Neural cell (in vitro differentiated cells): ENCODE results near the gene RALB. TPM values are rescaled to one million over a fixed set of nuclear protein-coding genes. Genes with fewer than 3 reads are reported as not detected.

Source experiments
- H2AFZ ChIP-seq: fragments of 200-600, 300-800 bp; sonication (generic), shearing (Covaris generic); 2 replicates; pipeline ENCODE4 v1.6.0; 2014; ENCODE audit warnings: low read depth, mild to moderate bottlenecking, antibody characterized with exemption, low read length, moderate library complexity
- H3F3A ChIP-seq: fragments of 200-600 bp; shearing (Covaris generic); 2 replicates; pipeline ENCODE4 v1.6.1; 2016; ENCODE audit warnings: mild to moderate bottlenecking, moderate library complexity, mixed read lengths, antibody characterized with exemption, low read length; ENCODE audit not compliant: insufficient read depth, poor library complexity, severe bottlenecking
- H3K27ac ChIP-seq: fragments of 200-600, 300-800 bp; sonication (generic), shearing (Covaris generic); 2 replicates; pipeline ENCODE4 v1.5.1; 2014; ENCODE audit warnings: mild to moderate bottlenecking, low read length, moderate library complexity
- H3K27me3 ChIP-seq: fragments of 300-800, 200-600 bp; sonication (generic), shearing (Covaris generic); 2 replicates; pipeline ENCODE4 v1.6.0; 2014; ENCODE audit warnings: mild to moderate bottlenecking, low read depth, low read length, moderate library complexity; ENCODE audit not compliant: insufficient read depth
- H3K36me3 ChIP-seq: fragments of 300-800, 200-600 bp; sonication (generic), shearing (Covaris generic); 2 replicates; pipeline ENCODE4 v1.5.1; 2014; ENCODE audit warnings: mild to moderate bottlenecking, antibody characterized with exemption, low read length, moderate library complexity; ENCODE audit not compliant: insufficient read depth
- H3K4me2 ChIP-seq: fragments of 300-800, 200-600 bp; sonication (generic), shearing (Covaris generic); 2 replicates; pipeline ENCODE4 v1.6.0; 2014; ENCODE audit warnings: mild to moderate bottlenecking, low read length
- H3K4me3 ChIP-seq: fragments of 300-800, 200-600 bp; sonication (generic), shearing (Covaris generic); 2 replicates; pipeline ENCODE4 v1.5.1; 2014; ENCODE audit warnings: mild to moderate bottlenecking, low read length, moderate library complexity
- H3K79me2 ChIP-seq: fragments of 200-600 bp; shearing (Covaris generic); replicated peaks from 2 replicates; pipeline ENCODE4 v1.6.0; 2014; ENCODE audit warnings: mild to moderate bottlenecking, low read length, moderate library complexity; ENCODE audit not compliant: insufficient read depth
- H3K9ac ChIP-seq: fragments of 300-800, 200-600 bp; sonication (generic), shearing (Covaris generic); 2 replicates; pipeline ENCODE4 v1.6.1; 2016; ENCODE audit warnings: mild to moderate bottlenecking, low read length, mixed read lengths
- H3K9me2 ChIP-seq: fragments of 200-600 bp; shearing (Covaris generic); 2 replicates; pipeline ENCODE4 v1.6.1; 2016; ENCODE audit warnings: mild to moderate bottlenecking, low read length, mixed read lengths; ENCODE audit not compliant: insufficient read depth
- H3K9me3 ChIP-seq: fragments of 200-600, 300-800 bp; sonication (generic), shearing (Covaris generic); 2 replicates; pipeline ENCODE4 v1.6.1; 2016; ENCODE audit warnings: mild to moderate bottlenecking, mixed run types, low read length, moderate library complexity, mixed read lengths
- H4K20me1 ChIP-seq: fragments of 200-600 bp; shearing (Covaris generic); 2 replicates; pipeline ENCODE4 v1.6.1; 2016; ENCODE audit warnings: mild to moderate bottlenecking, mixed run types; ENCODE audit not compliant: insufficient read depth
- EP300 ChIP-seq: fragments of 450-650 bp; conservative IDR thresholded peaks from 2 replicates; pipeline ENCODE4 v1.6.1; 2014; ENCODE audit warnings: antibody characterized with exemption, mild to moderate bottlenecking, moderate library complexity; ENCODE audit not compliant: poor library complexity, severe bottlenecking
- EZH2 ChIP-seq: fragments of 200-600, 300-800 bp; shearing (Covaris generic), sonication (generic); IDR thresholded peaks from 2 replicates; pipeline ENCODE4 v1.6.1; 2014; ENCODE audit warnings: antibody characterized with exemption, low read length, borderline replicate concordance, mild to moderate bottlenecking; ENCODE audit not compliant: insufficient read depth, poor library complexity, severe bottlenecking
- MXI1 ChIP-seq: fragments of 450-650 bp; conservative IDR thresholded peaks from 2 replicates; pipeline ENCODE4 v1.6.1; 2014; ENCODE audit warnings: antibody characterized with exemption, mild to moderate bottlenecking; ENCODE audit not compliant: poor library complexity, severe bottlenecking
- POLR2AphosphoS5 ChIP-seq: IDR thresholded peaks from 2 replicates; pipeline ENCODE4 v1.6.1; 2012
- RAD21 ChIP-seq: fragments of 450-650 bp; conservative IDR thresholded peaks from 2 replicates; pipeline ENCODE4 v1.6.1; 2014; ENCODE audit warnings: antibody characterized with exemption, mild to moderate bottlenecking, moderate library complexity
- SMC3 ChIP-seq: fragments of 450-650 bp; conservative IDR thresholded peaks from 2 replicates; pipeline ENCODE4 v1.6.1; 2014; ENCODE audit warnings: antibody characterized with exemption, mild to moderate bottlenecking, moderate library complexity; ENCODE audit not compliant: poor library complexity
- TAF1 ChIP-seq: IDR thresholded peaks from 2 replicates; pipeline ENCODE4 v1.6.1; 2012; ENCODE audit warnings: low read depth
- polyA plus RNA-seq: library from polyadenylated mRNA; depleted of rRNA; stranded (reverse); fragments of >200 nt; gene quantifications from 2 replicates; pipeline ENCODE4 v1.2.3, GENCODE V29; 2014
- TF ChIP-seq, protein P1 (sequence below): fragments of 450-650 bp; IDR thresholded peaks from 2 replicates; pipeline ENCODE4 v1.5.1; 2014; ENCODE audit warnings: antibody characterized with exemption, mild to moderate bottlenecking, moderate library complexity; ENCODE audit not compliant: poor library complexity, severe bottlenecking
- TF ChIP-seq, protein P2 (sequence below): IDR thresholded peaks from 2 replicates; pipeline ENCODE4 v1.6.1; 2012; ENCODE audit warnings: borderline replicate concordance

Gene RALB
- polyA plus RNA-seq, 1 donor from 2014 or later, result 50.6 TPM

DNA sequence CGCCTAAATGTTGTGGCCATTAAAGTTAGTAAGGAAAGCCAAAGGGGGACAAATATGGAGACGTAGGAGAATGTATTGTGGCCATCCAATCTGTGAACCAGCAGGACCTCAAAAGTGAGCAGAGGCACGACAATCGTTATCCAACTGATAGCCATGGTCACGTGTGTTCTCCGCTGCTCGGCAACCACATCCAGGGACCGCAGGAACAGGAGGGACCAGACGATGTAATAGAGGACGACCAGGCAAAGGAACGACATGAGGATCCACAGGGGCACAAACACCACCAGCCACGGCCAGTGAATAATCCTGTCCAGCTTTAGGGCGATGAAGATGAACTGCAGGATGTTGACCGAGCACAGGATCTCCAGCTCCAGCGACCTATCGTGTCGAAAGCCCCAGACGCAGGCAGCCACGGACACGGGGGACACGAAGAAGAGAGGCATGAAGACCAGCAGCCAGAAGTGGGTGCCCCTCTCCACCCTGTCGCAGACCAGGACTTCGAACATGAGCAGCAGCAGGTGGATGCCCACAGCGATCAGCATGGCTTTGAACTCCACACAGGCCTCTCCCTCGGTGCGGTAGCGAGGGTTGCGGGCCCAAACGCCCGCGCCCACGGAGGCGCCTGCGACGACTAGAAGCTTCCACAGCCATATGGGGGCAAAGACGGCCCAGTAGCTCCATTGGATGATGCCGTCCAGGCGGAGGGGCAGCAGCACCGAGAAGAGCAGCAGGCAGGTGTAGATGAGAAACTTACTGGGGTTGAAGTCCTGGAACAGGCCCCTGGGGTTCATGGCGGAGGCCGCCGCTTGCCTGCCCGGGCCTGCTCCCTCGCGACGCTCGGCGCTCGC, 30.2 kb upstream of the RALB start:
- H3K36me3 ChIP-seq, result no peaks in the 10 kb centered on the region
- TF ChIP-seq TAF1, result no peak
- no peak for TF ChIP-seq EP300
- TF ChIP-seq EZH2, result no peak
- TF ChIP-seq POLR2AphosphoS5, result no peak
- TF ChIP-seq SMC3, result no peak
- TF ChIP-seq, protein P1, sequence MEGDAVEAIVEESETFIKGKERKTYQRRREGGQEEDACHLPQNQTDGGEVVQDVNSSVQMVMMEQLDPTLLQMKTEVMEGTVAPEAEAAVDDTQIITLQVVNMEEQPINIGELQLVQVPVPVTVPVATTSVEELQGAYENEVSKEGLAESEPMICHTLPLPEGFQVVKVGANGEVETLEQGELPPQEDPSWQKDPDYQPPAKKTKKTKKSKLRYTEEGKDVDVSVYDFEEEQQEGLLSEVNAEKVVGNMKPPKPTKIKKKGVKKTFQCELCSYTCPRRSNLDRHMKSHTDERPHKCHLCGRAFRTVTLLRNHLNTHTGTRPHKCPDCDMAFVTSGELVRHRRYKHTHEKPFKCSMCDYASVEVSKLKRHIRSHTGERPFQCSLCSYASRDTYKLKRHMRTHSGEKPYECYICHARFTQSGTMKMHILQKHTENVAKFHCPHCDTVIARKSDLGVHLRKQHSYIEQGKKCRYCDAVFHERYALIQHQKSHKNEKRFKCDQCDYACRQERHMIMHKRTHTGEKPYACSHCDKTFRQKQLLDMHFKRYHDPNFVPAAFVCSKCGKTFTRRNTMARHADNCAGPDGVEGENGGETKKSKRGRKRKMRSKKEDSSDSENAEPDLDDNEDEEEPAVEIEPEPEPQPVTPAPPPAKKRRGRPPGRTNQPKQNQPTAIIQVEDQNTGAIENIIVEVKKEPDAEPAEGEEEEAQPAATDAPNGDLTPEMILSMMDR, result no peak
- TF ChIP-seq MXI1, result no peak
- no peak for TF ChIP-seq RAD21
- TF ChIP-seq, protein P2, sequence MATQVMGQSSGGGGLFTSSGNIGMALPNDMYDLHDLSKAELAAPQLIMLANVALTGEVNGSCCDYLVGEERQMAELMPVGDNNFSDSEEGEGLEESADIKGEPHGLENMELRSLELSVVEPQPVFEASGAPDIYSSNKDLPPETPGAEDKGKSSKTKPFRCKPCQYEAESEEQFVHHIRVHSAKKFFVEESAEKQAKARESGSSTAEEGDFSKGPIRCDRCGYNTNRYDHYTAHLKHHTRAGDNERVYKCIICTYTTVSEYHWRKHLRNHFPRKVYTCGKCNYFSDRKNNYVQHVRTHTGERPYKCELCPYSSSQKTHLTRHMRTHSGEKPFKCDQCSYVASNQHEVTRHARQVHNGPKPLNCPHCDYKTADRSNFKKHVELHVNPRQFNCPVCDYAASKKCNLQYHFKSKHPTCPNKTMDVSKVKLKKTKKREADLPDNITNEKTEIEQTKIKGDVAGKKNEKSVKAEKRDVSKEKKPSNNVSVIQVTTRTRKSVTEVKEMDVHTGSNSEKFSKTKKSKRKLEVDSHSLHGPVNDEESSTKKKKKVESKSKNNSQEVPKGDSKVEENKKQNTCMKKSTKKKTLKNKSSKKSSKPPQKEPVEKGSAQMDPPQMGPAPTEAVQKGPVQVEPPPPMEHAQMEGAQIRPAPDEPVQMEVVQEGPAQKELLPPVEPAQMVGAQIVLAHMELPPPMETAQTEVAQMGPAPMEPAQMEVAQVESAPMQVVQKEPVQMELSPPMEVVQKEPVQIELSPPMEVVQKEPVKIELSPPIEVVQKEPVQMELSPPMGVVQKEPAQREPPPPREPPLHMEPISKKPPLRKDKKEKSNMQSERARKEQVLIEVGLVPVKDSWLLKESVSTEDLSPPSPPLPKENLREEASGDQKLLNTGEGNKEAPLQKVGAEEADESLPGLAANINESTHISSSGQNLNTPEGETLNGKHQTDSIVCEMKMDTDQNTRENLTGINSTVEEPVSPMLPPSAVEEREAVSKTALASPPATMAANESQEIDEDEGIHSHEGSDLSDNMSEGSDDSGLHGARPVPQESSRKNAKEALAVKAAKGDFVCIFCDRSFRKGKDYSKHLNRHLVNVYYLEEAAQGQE, result no peak
- no peak overlapping the region for H3K4me2 ChIP-seq
- no peaks in the 10 kb centered on the region for H3F3A ChIP-seq
- H4K20me1 ChIP-seq, result no peaks in the 10 kb centered on the region
- no peaks in the 10 kb centered on the region for H3K79me2 ChIP-seq
- H2AFZ ChIP-seq, result peak overlapping the region; percentile 65
- H3K9me3 ChIP-seq, result no peaks in the 10 kb centered on the region
- peak overlapping the region; percentile 80 for H3K4me3 ChIP-seq
- H3K27me3 ChIP-seq, result no peaks in the 10 kb centered on the region
- no peaks in the 10 kb centered on the region for H3K9me2 ChIP-seq
- peak overlapping the region; percentile 72 for H3K9ac ChIP-seq
- no peak overlapping the region for H3K27ac ChIP-seq

DNA sequence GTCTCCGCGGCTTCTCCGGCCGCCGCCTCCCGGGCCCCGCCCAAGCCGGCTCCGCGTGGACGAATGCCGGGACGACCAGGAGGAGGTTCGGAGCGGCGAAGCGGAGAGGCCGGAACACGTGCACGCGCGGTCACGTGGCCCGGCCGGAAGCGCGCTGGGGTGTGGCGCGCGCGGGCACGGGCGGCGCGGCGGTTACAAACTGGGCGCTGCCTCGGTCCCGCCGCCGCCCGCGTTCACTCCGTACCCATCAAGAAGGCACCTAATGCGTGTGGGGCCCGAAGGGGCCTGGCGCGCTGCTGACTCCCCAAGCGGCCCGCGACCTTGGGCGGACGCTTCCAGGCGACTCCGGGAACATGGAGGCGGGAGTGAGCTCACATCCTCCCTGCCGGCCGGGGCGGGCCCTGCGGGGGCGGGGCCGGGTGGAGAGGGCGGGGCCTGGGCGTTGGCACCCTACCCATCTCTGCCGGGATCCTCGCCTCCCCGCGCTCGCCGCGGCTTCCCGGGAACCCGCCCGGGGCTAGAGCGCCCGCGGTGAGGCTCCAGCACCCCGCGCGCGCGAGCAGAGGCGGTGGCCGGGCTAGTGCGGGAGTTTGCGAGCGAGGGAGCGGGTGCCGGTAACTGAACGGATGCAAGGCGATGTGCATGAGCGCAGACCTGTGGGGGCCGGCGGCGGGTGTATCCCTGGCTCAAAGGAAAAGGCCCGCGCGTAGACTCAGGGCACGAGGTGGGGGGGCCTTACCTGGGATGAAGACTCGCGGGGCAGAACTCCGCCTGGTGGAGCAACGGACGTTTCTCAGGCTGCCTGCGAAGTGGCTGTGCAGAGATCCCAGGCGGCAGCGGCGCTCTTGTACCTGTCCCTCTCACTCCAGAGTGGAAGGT, 29.4 kb upstream of the RALB start, which contains the start of gene TMEM185B:
Gene TMEM185B (minus strand): TSS at position 367 of the 879 bp plus-strand sequence. CDS start 424 bp downstream, outside the sequence.
- H3K9ac ChIP-seq, result peak within 1 kb of the TSS; percentile 72
- H3F3A ChIP-seq, result no peaks in the 10 kb centered on the region
- no peaks in the 10 kb centered on the region for H4K20me1 ChIP-seq
- peak within 1 kb of the TSS; percentile 65 for H2AFZ ChIP-seq
- H3K79me2 ChIP-seq, result no peaks in the 10 kb centered on the region
- no peaks in the 10 kb centered on the region for H3K9me2 ChIP-seq
- peak within 1 kb of the TSS; percentile 80 for H3K4me3 ChIP-seq
- H3K27me3 ChIP-seq, result no peaks in the 10 kb centered on the region
- H3K9me3 ChIP-seq, result no peaks in the 10 kb centered on the region
- TF ChIP-seq TAF1 (no peak), SMC3 (peak; percentile 63), POLR2AphosphoS5 (peak; percentile 36), MXI1 (peak; percentile 84), EP300 (peak; percentile 13), EZH2 (no peak), RAD21 (peak; percentile 43)
- TF ChIP-seq, protein P1, result peak; percentile 66
- TF ChIP-seq, protein P2, result no peak
- H3K4me2 ChIP-seq, result peak within 1 kb of the TSS; percentile 70
- no peaks in the 10 kb centered on the region for H3K36me3 ChIP-seq
- H3K27ac ChIP-seq, result peak within 1 kb of the TSS; percentile 31
